Activated T-cell treated with anti-CD3 and anti-CD28 coated beads for 1 hour (primary cell): Measurements from ENCODE around the gene FGF7.
"Not testable (repeated sequence)": the region's sequence is repeated elsewhere in the genome, so short reads cannot be mapped to it uniquely, and the experiment has no call there.

Experiments
- DNase-seq: peaks from one replicate; pipeline ENCODE4 v3.0.0-alpha.2; 2020; ENCODE audit warnings: low read depth

Gene FGF7, protein sequence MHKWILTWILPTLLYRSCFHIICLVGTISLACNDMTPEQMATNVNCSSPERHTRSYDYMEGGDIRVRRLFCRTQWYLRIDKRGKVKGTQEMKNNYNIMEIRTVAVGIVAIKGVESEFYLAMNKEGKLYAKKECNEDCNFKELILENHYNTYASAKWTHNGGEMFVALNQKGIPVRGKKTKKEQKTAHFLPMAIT

DNA sequence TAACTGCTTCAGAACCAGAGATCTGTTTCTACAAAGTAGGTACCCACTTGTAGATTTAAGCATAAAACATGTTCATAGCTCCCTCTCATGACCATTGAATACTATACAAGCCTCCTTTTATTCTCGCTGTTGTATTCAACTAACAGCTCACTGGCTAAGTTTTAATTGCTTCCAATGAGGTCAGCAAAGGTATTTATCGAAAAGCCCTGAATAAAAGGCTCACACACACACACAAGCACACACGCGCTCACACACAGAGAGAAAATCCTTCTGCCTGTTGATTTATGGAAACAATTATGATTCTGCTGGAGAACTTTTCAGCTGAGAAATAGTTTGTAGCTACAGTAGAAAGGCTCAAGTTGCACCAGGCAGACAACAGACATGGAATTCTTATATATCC lies at the start of gene FGF7:
Gene FGF7, plus strand, starts transcription at position 222 of the 400 bp plus-strand sequence. CDS start 1,056 bp downstream, outside the sequence.
- no peak for DNase-seq

DNA sequence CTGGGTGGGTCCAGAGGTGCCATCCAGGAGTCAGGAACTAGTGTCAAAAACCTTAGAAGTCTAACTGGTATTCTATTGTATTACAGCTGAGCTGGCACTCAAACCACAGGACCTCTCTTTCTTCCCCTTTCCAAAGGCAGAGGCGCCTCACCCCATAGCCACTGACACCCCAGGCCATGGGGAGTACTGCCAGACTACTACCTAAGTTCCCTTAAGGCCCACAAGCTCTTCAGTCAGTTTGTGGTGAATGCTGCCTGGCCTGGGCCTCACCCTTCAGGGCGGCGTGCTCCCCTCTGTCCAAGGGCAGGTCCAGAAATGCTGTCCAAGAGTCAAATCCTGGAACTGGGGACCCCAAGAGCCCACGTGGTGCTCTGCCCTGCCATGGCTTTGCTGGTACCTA lies 43.0 kb upstream of the FGF7 start:
- DNase-seq: no peak

DNA sequence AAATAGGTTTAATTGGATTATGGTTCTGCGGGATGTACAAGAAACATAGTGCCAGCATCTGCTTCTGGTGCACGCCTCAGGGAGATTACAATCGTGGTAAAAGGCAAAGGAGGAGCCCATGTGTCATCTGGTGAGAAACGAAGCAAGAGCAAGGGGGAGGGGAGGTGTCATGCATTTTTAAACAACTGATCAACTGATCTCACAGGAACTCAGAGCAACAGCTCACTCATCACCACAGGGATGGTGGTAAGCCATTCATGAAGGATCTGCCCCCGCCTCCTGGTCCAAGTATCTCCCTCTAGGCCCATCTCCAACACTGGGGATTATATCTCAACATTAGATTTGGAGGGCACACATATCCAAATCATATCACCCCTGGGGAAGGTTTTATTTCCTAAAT lies 42.1 kb upstream of the FGF7 start:
- DNase-seq: no peak

DNA sequence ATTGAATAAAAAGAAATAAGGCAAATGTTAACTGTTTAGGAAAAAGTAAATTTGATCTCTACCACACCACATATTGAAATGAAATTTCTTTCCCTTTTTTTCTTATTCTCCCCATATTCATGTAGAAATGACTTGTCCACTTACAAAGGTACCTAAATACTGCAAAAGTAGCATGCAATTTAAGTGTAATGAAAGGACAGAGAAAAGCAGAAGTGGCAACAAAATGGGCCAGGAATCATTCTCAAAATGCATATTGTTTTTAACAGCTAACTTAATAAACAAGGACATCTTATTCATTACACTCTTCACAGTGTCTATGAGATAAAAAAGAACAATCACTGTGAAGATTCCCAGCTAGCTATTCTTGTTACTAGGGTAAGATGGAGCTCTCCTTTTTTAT lies 40.6 kb upstream of the FGF7 start:
- DNase-seq: no peak

DNA sequence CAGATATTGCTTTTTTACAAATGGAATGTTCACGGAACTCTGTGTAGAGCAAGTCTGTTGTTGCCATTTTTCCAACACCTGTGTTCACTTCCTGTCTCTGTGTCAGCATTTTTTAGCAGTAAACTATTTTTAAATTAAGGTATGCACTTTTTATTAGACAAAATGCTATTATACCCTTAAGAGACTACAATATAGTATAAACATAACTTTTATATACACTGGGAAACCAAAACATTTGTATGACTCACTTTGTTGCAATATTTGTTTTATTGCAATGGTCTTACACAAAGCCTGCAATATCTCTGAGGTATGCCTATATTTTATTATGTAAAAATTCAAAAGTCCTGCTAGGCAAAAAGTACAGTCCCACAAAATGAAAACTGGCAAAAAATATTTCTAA lies 39.8 kb upstream of the FGF7 start:
- no peak for DNase-seq

DNA sequence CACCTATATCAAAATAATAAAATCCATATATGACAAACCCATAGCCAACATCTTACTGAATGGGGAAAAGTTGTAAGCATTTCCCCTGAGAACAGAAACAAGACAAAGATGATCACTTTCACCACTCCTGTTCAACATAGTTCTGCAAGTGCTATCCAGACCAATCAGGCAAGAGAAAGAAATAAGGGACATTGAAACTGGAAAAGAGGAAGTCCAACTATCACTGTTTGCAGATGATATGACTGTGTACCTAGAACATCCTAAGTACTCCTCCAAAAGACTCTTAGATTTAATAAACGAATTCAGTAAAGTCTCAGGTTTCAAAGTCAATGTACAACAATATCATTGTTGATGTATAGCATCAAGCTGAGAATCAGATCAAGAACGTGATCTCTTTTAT lies 35.6 kb upstream of the FGF7 start:
- no peak for DNase-seq

DNA sequence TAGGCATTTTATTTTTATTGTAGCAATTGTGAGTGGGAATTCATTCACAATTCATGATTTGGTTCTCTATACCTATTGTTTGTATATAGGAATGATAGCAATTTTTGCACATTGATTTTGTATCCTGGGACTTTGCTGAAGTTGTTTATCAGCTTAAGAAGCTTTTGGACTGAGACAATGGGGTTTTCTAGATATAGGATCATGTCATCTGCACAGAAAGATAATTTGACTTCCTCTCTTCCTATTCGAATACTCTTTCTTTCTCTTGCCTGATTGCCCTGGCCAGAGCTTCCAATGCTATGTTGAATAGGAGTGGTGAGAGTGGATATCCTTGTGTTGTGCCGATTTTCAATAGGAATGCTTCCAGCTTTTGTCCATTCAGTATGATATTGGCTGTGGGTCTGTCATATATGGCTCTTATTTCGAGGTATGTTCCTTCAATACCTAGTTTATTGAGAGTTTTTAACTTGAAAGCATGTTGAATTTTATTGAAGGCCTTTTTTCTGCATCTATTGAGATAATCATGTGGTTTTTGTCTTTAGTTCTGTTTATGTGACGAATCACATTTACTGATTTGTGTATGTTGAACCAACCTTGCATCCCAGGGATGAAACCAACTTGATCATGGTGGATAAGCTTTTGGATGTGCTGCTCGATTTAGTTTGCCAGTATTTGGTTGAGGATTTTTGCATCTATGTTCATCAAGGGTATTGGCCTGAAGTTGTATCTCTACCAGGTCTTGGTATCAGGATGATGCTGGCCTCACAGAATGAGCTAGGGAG lies 20.3 kb upstream of the FGF7 start:
- not testable (repeated sequence) for DNase-seq

DNA sequence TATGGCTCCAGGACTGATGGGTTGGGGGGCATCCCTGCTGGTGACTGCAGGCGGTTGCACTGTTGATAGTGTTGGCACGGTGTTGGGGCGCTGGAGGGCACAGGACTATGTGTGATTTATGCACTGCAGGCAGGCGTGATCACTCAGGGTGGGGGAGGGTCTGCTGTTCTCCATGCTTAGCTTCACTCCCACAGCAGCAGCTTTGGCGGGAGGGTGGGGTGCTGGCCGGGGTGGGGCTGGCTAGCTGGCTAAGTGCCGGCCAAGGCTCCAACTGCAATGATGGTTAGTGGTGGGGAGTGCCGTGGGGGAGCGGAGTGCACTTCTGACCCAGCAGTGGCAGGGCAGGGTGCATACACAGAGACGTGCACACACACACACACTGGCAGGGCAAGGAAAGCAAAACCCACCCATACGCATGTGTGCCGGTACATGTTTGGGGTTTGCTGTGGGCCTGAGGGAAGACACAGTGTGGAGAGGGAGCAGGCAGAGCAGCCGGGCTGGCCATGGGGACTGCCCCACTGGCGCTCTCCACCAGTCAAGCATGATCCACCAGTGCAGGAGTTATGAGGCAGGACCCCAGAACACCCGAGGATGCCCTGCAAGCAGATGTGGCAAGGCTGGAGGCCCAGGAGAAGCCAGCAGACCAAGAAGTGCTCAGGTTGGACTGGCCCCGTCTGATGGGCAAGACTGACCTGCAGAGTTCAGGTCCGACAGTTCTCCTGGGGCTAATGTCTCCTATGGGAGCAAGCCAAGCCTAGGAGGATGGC lies 16.5 kb upstream of the FGF7 start:
- DNase-seq: no peak

DNA sequence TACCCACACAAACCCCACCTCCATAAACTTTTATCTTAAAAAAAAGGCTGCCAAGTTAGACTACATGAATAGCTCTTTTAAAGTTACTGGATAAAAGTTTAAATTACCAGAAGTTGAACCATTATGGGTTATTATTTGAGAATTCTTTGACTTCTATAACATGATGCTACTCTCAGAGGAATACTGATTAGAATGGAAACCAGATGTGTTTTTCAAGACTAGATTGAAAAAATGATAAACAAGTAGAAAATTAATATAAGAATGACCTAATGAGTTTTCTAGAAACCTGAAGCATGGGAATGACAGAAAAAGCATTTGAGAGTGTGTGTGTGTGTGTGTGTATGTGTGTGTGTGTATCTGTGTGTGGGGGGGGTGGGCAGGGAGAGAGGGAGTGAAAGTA lies 12.4 kb upstream of the FGF7 start:
- DNase-seq: no peak

DNA sequence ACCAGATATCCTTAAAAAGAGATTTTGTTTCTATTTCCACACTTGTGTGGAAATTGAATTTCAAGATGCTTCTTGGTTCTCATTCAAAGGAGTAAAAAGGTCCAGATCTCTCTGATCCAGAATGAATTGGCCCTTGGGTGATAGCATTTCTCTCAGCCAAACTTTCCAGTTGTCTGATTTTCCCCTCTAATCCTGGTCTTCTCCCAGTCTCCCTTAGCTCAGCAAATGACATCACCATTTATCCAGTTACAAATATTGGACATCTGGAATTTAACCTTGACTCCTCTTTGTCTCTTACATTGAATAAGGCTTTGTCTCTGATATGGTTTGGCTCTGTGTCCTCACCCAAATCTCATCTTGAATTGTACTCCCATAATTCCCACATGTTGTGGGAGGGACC lies 10.2 kb upstream of the FGF7 start:
- DNase-seq: no peak

DNA sequence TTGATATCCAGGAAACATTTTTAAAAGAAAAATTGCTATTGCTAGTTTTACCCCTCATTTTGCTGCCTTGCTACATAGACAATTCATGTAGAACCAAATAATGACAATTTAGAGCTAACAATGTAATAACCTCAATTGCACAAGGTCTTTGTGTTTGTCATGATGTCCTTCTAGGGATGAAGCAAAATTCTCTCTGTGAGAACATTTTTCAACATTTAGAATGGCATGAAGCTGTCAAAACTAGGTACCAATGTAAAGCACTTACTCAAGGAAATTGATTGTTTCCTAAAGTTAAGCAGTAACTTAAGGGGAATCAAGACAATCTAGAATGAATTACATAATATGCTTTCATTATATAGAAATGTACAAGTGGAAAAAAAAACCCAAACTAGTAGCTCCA lies 7.9 kb upstream of the FGF7 start:
- DNase-seq: no peak

DNA sequence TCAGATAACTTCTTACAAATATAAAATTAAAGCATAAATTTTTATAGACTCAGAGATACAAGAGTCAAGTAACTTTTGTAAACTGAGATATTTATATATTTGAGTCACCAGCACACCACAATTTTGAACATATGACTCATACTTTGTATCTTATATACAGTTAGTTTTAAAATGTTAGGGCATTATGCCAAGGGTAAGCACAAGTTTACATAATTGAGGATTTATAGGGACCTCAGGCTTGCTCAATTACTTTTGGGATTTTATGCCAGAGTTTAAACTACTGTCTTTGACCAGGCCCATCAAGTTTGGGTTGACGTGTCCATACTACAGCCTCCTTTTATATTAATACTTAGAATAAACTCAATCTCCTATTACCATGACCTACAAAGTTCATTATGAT lies 7.4 kb upstream of the FGF7 start:
- DNase-seq: no peak

DNA sequence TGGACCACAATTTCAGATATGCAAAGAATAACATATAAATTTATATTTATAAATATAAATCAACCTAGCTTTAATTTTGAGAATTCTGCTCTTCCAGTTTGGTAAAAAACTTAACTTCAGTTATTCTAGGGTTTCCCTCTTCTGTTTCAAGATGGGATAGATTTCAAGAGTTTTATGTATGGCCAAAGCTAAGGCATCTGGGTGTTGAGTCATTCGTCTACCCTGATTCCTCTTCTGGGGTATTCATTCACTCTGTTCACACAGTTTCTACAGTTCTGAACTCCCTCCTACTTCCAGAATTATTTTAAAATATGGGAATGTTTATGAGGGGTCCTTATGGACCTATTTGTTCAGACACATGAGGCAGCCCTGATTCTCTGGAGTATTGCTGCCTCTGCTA lies 4.2 kb upstream of the FGF7 start:
- DNase-seq: no peak

DNA sequence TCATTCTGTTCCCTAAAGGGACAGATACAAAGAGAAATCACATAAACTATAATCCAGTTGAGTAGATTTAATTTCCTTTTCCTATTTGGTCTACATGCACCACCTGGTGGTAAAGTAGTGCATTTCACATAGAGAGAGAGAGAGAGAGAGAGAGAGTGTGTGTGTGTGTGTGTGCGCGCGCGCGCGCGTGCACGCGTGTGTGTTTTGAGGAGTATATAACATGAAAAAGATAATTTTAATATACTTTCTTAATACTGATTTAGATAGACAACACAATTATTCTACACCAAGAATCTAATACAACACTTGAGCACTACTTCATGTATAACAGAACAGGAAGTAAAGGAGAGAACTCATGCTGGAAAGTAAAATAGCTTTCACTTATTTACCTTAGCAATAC lies 1.1 kb upstream of the FGF7 start:
- peak; percentile 19 for DNase-seq

DNA sequence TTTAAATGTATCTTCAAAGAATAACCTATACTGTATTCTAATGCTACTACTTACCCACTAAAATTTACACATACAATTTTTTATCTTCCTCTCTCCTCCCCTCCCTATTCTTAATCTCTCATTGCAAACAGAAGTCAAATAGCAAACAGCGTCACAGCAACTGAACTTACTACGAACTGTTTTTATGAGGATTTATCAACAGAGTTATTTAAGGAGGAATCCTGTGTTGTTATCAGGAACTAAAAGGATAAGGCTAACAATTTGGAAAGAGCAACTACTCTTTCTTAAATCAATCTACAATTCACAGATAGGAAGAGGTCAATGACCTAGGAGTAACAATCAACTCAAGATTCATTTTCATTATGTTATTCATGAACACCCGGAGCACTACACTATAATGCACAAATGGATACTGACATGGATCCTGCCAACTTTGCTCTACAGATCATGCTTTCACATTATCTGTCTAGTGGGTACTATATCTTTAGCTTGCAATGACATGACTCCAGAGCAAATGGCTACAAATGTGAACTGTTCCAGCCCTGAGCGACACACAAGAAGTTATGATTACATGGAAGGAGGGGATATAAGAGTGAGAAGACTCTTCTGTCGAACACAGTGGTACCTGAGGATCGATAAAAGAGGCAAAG lies 984 bp downstream of the FGF7 start:
- DNase-seq: no peak

DNA sequence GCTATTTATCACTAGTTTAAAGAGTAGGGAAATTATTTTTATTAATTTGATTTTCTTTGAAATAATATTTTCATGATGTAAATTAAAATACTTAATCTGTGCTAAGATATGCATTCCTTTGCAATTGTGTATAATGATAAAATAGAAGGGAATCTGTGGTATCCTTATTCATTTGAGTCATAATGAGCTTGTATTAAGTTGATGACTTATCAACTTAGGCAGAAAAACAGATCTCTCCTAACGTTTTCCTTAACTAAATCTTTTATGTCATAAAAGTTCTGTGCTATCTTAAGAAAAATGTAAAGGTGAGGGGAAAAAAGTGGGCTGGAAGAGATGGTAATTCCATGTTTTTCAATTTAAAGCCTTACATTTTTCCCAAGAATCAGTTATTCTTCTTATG lies 1.9 kb downstream of the FGF7 start:
- no peak for DNase-seq

DNA sequence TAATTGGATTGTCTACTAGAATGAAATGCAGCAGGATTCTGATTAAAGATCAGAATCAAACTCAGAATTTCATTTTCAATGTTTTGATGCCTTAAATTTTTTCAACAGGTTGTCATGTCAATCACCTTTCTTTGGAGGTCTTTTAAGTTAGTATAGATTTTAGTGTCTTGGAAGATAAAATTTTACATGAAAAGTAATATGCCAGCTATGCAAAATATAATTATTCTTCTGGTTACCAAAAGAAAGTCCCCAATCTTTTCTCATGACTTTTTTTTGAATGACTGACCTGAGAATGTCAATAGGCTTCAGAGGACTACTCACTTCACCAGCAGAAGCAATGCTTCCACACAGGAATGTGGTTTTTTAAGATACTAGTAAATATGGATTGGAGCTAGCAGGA lies 4.3 kb downstream of the FGF7 start:
- no peak for DNase-seq

DNA sequence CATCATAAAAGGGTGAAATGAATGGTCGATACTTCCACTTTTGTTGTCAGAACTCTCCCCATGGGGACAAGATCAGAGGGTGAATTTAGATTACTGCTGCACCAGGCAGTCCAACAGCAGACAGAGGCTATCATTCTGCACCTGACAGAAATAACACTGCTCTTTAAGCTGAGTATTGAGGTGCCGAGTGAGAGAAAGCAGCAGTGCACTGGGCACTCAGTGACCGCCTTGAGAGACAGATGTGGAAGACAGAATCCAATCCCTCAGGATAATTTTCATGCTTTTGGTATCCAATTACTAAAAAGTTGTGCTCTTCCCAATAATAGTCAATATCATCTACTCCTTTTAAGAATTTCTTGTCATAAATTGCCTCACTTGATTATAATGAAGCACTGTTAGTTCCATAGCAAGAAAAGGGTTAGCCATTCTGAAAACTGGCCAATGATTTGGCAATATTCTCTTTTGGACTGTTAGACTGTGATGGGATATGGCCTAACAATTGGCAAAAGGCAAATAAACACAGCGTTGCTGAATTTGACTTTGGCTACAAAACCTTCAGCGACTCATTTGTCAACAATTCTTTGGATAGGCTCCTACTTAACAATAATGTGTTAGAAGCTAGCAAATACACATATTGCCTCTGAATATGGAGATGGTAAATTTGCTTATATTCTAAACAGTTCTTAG lies 5.5 kb downstream of the FGF7 start:
- DNase-seq: no peak

DNA sequence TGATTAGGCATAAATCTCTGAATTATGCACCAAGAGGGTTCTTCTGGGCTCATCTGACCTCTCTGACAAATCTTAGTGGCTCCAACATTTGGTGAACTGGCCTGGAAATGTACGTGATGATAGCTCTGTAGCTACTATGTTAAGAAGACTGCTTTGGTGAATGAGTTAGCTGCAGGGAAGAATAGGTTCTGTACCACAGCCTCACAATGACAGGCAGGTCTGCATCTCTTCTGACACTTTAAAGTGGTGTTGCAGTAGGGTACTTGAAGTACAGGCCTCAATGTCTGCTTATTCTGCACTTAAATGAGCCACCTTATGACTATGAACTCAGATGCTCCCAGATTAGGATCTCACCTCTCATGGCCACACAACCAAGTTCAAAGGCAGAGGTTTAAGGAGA lies 7.0 kb downstream of the FGF7 start:
- DNase-seq: no peak

DNA sequence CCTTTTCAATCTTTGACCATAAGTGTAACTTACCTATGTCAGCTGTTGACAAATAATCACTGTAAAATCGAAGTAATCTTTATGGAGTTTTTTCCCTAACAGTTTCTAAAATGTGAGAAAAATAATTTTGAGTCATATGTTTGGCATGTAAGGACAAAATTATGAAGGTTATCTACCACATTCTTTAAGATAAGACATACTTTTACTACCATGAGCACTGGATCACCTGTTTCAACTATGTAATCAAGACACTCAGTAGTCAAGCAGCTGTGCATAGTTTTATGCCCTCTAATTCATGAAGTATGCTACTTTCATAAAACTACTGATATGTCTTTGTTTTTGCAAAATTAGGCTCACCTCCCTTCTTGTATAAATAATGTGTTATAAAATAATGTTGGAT lies 12.1 kb downstream of the FGF7 start:
- DNase-seq: no peak

DNA sequence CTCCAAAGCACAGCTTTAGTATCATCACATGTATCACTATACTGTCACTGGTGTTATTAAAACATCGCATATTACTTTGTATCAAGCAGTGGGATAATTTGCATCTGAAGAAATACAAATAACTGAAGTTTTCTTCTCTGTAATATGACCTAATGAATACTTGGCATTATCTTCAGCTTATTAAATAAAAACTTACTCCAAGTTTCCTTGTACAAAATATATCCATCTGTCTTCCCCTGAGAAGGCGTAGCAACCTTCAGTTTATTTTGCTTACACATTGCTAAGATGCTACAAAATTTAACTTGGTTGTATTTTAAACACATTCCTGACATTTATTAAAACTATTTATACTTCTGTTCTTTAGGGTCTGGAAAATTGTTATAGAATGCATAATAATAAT lies 13.7 kb downstream of the FGF7 start:
- no peak for DNase-seq

DNA sequence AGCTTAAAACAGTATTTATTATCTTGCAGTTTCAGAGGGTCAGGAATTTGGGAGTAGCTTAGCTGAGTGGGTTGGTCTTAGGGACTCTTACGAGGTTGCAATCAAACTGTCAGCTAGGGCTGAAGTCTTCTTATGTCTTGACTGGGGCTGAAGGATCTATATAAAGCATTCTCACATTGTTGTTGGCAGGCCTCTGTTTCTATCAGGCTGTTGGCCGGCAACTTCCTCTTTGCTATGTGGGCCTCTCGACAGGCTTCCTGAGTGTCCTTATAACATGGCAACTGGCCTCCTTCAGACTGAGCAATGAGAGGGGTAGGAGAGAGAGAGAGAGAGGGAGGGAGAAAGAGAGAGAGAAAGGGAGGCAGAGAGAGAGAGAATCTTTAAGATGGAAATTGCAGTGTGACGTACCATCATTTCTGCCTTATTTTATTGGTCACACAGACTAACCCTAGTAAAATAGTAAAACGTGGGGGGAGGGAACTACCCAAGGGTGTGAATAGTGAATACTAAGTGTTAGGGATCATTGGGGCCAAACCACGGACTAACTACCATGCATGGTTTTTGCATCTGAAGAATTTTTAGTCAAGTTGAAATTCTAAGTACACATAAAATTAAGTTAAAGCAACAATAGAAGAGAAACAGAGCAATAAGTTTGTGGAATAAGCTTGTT lies 16.1 kb downstream of the FGF7 start:
- no peak for DNase-seq
